SK-N-SH (cell line): ENCODE results near the gene MRPL43. TPM values are rescaled to one million over a fixed set of nuclear protein-coding genes. Genes with fewer than 3 reads are reported as not detected.

ENCODE experiments used
- CTCF ChIA-PET: fragments of 300-600, 350-600 bp; formaldehyde crosslinking; extraction: SDS; loops from one replicate; lab custom pipeline; 2021; lab: Yijun Ruan, JAX
- POLR2A ChIA-PET: fragments of 350-600 bp; sonication (Branson Sonifier 250); formaldehyde crosslinking; extraction: SDS; loops from one replicate; lab custom pipeline; 2020; ENCODE audit warnings: antibody characterized with exemption, inconsistent platforms; lab: Yijun Ruan, JAX
- DNase-seq: peaks from one replicate; pipeline ENCODE4 v3.0.0; 2012
- H2AFZ ChIP-seq: fragments of 200-600 bp; sonication (generic); 2 replicates; pipeline ENCODE4 v1.8.1; 2016; ENCODE audit warnings: antibody characterized with exemption, mild to moderate bottlenecking, low read depth
- H3F3A ChIP-seq: fragments of 200-600 bp; sonication (generic); replicated peaks from 2 replicates; pipeline ENCODE3; 2016; ENCODE audit warnings: antibody characterized with exemption, mild to moderate bottlenecking; ENCODE audit not compliant: insufficient read depth
- H3K27ac ChIP-seq, 2 experiments: fragments of 200-500 bp in 1 of 2; fragments of 200-600 bp in 1 of 2; sonication (Bioruptor generic) in 1 of 2; sonication (generic), shearing (Covaris generic) in 1 of 2; 2 replicates each; pipeline versions ENCODE4 v1.5.1 to v1.6.1; 2014 to 2016; ENCODE audit warnings: low read depth in 2 of 2, inconsistent platforms in 1 of 2, low read length in 1 of 2, mild to moderate bottlenecking in 1 of 2, mixed read lengths in 1 of 2
- H3K27me3 ChIP-seq: fragments of 200-600 bp; sonication (generic), shearing (Covaris generic); 2 replicates; pipeline ENCODE4 v1.6.1; 2016; ENCODE audit warnings: mixed run types; ENCODE audit not compliant: insufficient read depth
- H3K36me3 ChIP-seq, 2 experiments: fragments of 200-500 bp in 1 of 2; fragments of 200-600 bp in 1 of 2; sonication (Bioruptor generic) in 1 of 2; sonication (generic) in 1 of 2; replicated peaks in 1 of 2; 2 replicates each; pipeline versions ENCODE3 to v1.5.1; 2014 to 2016; ENCODE audit warnings: low read length in 1 of 2, mild to moderate bottlenecking in 1 of 2; ENCODE audit not compliant: insufficient read depth in 2 of 2, control insufficient read depth in 1 of 2
- H3K4me1 ChIP-seq, 2 experiments: fragments of 200-500 bp in 1 of 2; fragments of 200-600 bp in 1 of 2; sonication (Bioruptor generic) in 1 of 2; sonication (generic), shearing (Covaris generic) in 1 of 2; 2 replicates each; pipeline versions ENCODE4 v1.5.1 to v1.6.1; 2014 to 2016; ENCODE audit warnings: low read depth in 1 of 2, low read length in 1 of 2, mixed run types in 1 of 2; ENCODE audit not compliant: insufficient read depth in 2 of 2, control insufficient read depth in 1 of 2
- H3K4me2 ChIP-seq: fragments of 200-600 bp; sonication (generic), shearing (Covaris generic); 2 replicates; pipeline ENCODE4 v1.6.1; 2017; ENCODE audit warnings: mixed run types
- H3K4me3 ChIP-seq, 2 experiments: fragments of 200-500 bp in 1 of 2; fragments of 200-600 bp in 1 of 2; sonication (Bioruptor generic) in 1 of 2; sonication (generic), shearing (Covaris generic) in 1 of 2; 2 replicates each; pipeline versions ENCODE4 v1.5.1 to v1.8.1; 2014 to 2016; ENCODE audit warnings: low read depth in 2 of 2, inconsistent platforms in 1 of 2, low read length in 1 of 2, mild to moderate bottlenecking in 1 of 2, mixed read lengths in 1 of 2, moderate library complexity in 1 of 2
- H3K79me2 ChIP-seq: fragments of 200-600 bp; sonication (generic); 2 replicates; pipeline ENCODE4 v1.8.1; 2017; ENCODE audit warnings: mild to moderate bottlenecking; ENCODE audit not compliant: insufficient read depth
- H3K9ac ChIP-seq: fragments of 200-600 bp; sonication (generic); 2 replicates; pipeline ENCODE4 v1.6.1; 2017; ENCODE audit warnings: mixed run types
- H3K9me2 ChIP-seq: fragments of 200-600 bp; sonication (generic); 2 replicates; pipeline ENCODE4 v1.6.1; 2017; ENCODE audit warnings: mixed run types
- H3K9me3 ChIP-seq: fragments of 200-600 bp; sonication (generic); 2 replicates; pipeline ENCODE4 v1.6.1; 2017; ENCODE audit warnings: mixed run types, mild to moderate bottlenecking, moderate library complexity
- H4K20me1 ChIP-seq: fragments of 200-600 bp; sonication (generic); 2 replicates; pipeline ENCODE4 v1.6.1; 2017; ENCODE audit warnings: mild to moderate bottlenecking, mixed run types; ENCODE audit not compliant: insufficient read depth
- CHD2 ChIP-seq: fragments of 150-350 bp; IDR thresholded peaks from 2 replicates; pipeline ENCODE4 v1.6.1; 2018; ENCODE audit warnings: low read length; ENCODE audit not compliant: partially characterized antibody
- EP300 ChIP-seq, 2 experiments: IDR thresholded peaks; 2 replicates each; pipeline versions ENCODE4 v1.4.0 to v1.6.1; 2012; ENCODE audit warnings: borderline replicate concordance in 1 of 2, low read depth in 1 of 2, low read length in 1 of 2
- FOSL2 ChIP-seq: IDR thresholded peaks from 2 replicates; pipeline ENCODE4 v1.4.0; 2012; ENCODE audit warnings: low read depth, mild to moderate bottlenecking, moderate library complexity, borderline replicate concordance
- FOXJ3 ChIP-seq: sonication (generic); formaldehyde crosslinking; IDR thresholded peaks from 2 replicates; pipeline ENCODE4 v1.5.1; 2020; ENCODE audit warnings: mild to moderate bottlenecking, missing genetic modification reagents
- GABPA ChIP-seq: IDR thresholded peaks from 2 replicates; pipeline ENCODE4 v1.4.0; 2012; ENCODE audit warnings: low read depth, mild to moderate bottlenecking
- MXI1 ChIP-seq: IDR thresholded peaks from 2 replicates; pipeline ENCODE4 v1.6.1; 2012; ENCODE audit warnings: mild to moderate bottlenecking, low read depth, low read length, improper control_type of control experiment
- NRF1 ChIP-seq: IDR thresholded peaks from 2 replicates; pipeline ENCODE4 v1.6.1; 2012; ENCODE audit warnings: low read depth, mild to moderate bottlenecking, low read length
- POLR2AphosphoS5 ChIP-seq: IDR thresholded peaks from 2 replicates; pipeline ENCODE4 v1.6.1; 2012; ENCODE audit warnings: low read depth, low read length
- RAD21 ChIP-seq: IDR thresholded peaks from 2 replicates; pipeline ENCODE4 v1.6.1; 2012; ENCODE audit warnings: mild to moderate bottlenecking, low read length
- RCOR1 ChIP-seq: fragments of 150-350 bp; IDR thresholded peaks from 2 replicates; pipeline ENCODE4 v1.6.1; 2017; ENCODE audit warnings: antibody characterized with exemption, low read length
- RXRA ChIP-seq: IDR thresholded peaks from 2 replicates; pipeline ENCODE4 v1.4.0; 2012; ENCODE audit warnings: low read depth, mild to moderate bottlenecking, borderline replicate concordance
- SIN3A ChIP-seq: IDR thresholded peaks from 2 replicates; pipeline ENCODE4 v1.6.1; 2012; ENCODE audit warnings: low read depth, mild to moderate bottlenecking, low read length, moderate library complexity, borderline replicate concordance
- YY1 ChIP-seq: IDR thresholded peaks from 2 replicates; pipeline ENCODE4 v1.4.0; 2012; ENCODE audit warnings: low read depth, mild to moderate bottlenecking
- WGBS: methylation state at CpG from one replicate; pipeline ENCODE4 v1.1.6; 2017; ENCODE audit warnings: low lambda C conversion rate; 5-methylcytosine and 5-hydroxymethylcytosine counted together
- polyA plus RNA-seq, 3 experiments: library from polyadenylated mRNA; depleted of rRNA; stranded (reverse); fragments of >200 nt; gene quantifications; 2 replicates each; pipeline ENCODE4 v1.2.3, GENCODE V29; 2012
- TF ChIP-seq, protein P1 (sequence below): fragments of 150-350 bp; IDR thresholded peaks from 2 replicates; pipeline ENCODE4 v1.6.1; 2016; ENCODE audit warnings: mild to moderate bottlenecking, low read depth, low read length
- TF ChIP-seq, protein P2 (sequence below): fragments of 200-600 bp; sonication (generic); IDR thresholded peaks from 2 replicates; pipeline ENCODE4 v1.6.1; 2017; ENCODE audit warnings: antibody characterized with exemption, mild to moderate bottlenecking, moderate library complexity
- TF ChIP-seq, protein P3 (sequence below): IDR thresholded peaks from 2 replicates; pipeline ENCODE4 v1.4.0; 2012; ENCODE audit warnings: low read depth
- TF ChIP-seq, protein P4 (sequence below): IDR thresholded peaks from 2 replicates; pipeline ENCODE4; 2012
- TF ChIP-seq, protein P5 (sequence below): IDR thresholded peaks from 2 replicates; pipeline ENCODE4 v1.4.0; 2012; ENCODE audit warnings: low read depth, borderline replicate concordance

MRPL43 gene
- polyA plus RNA-seq, 1 of the 3 experiments (the other 2 are of a cell fraction): 208 TPM

DNA sequence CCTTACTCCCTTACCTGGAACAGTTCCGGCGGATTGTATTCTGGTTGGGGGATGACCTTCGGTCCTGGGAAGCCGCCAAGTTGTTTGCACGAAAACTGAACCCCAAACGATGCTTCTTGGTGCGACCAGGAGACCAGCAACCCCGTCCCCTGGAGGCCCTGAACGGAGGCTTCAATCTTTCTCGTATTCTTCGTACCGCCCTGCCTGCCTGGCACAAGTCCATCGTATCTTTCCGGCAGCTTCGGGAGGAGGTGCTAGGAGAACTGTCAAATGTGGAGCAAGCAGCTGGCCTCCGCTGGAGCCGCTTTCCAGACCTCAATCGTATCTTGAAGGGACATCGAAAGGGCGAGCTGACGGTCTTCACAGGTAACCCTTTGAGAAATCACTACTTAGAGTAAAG is 1.8 kb upstream of the MRPL43 start:
- Histone ChIP-seq H3K9me3 (no peaks in the 10 kb centered on the region), H3K79me2 (peaks cover 57% of the 10 kb centered on the region), H3K4me1 (peaks cover 21 to 45% of the 10 kb centered on the region in 2 experiments), H2AFZ (no peak overlapping the region), H3F3A (peaks cover 4% of the 10 kb centered on the region), H4K20me1 (0 out of 2 replicates have a peak, but pooled peaks cover 4% of the 10 kb centered on the region), H3K9ac (no peak overlapping the region), H3K4me3 (peak overlapping the region in 1 of 2 experiments; percentile 98; a peak in 2 of 4 replicates), H3K27ac (no peak overlapping the region), H3K27me3 (no peaks in the 10 kb centered on the region), H3K4me2 (peak overlapping the region; percentile 98), H3K9me2 (no peaks in the 10 kb centered on the region), H3K36me3 (peaks cover 29 to 52% of the 10 kb centered on the region in 2 experiments)
- POLR2A ChIA-PET: no interaction called here
- CTCF ChIA-PET: interaction anchor here (1.1 to 24.5 kb wide), 5 partner anchors 9 to 52 kb away, joined by 3 to 443 read pairs (median 17); partner anchors contain the start of gene LZTS2
- WGBS: 83% methylated on average over 19 of the region's 21 CpGs
- DNase-seq: no peak
- no peak for TF ChIP-seq RCOR1
- TF ChIP-seq SIN3A: no peak
- TF ChIP-seq, protein P1, sequence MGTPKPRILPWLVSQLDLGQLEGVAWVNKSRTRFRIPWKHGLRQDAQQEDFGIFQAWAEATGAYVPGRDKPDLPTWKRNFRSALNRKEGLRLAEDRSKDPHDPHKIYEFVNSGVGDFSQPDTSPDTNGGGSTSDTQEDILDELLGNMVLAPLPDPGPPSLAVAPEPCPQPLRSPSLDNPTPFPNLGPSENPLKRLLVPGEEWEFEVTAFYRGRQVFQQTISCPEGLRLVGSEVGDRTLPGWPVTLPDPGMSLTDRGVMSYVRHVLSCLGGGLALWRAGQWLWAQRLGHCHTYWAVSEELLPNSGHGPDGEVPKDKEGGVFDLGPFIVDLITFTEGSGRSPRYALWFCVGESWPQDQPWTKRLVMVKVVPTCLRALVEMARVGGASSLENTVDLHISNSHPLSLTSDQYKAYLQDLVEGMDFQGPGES: no peak
- TF ChIP-seq POLR2AphosphoS5: no peak
- TF ChIP-seq, protein P2, sequence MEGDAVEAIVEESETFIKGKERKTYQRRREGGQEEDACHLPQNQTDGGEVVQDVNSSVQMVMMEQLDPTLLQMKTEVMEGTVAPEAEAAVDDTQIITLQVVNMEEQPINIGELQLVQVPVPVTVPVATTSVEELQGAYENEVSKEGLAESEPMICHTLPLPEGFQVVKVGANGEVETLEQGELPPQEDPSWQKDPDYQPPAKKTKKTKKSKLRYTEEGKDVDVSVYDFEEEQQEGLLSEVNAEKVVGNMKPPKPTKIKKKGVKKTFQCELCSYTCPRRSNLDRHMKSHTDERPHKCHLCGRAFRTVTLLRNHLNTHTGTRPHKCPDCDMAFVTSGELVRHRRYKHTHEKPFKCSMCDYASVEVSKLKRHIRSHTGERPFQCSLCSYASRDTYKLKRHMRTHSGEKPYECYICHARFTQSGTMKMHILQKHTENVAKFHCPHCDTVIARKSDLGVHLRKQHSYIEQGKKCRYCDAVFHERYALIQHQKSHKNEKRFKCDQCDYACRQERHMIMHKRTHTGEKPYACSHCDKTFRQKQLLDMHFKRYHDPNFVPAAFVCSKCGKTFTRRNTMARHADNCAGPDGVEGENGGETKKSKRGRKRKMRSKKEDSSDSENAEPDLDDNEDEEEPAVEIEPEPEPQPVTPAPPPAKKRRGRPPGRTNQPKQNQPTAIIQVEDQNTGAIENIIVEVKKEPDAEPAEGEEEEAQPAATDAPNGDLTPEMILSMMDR: no peak
- no peak for TF ChIP-seq FOXJ3 (CRISPR knock-in tag)
- no peak for TF ChIP-seq RAD21
- TF ChIP-seq, protein P3, sequence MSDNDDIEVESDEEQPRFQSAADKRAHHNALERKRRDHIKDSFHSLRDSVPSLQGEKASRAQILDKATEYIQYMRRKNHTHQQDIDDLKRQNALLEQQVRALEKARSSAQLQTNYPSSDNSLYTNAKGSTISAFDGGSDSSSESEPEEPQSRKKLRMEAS: no peak
- no peak for TF ChIP-seq GABPA
- no peak for TF ChIP-seq MXI1
- TF ChIP-seq EP300 (IDR thresholded peaks at IDR 0.05; ENCODE audit: borderline replicate concordance in 1 of 2, low read depth in 1 of 2, low read length in 1 of 2): no peak
- TF ChIP-seq YY1: no peak
- TF ChIP-seq RXRA: no peak

DNA sequence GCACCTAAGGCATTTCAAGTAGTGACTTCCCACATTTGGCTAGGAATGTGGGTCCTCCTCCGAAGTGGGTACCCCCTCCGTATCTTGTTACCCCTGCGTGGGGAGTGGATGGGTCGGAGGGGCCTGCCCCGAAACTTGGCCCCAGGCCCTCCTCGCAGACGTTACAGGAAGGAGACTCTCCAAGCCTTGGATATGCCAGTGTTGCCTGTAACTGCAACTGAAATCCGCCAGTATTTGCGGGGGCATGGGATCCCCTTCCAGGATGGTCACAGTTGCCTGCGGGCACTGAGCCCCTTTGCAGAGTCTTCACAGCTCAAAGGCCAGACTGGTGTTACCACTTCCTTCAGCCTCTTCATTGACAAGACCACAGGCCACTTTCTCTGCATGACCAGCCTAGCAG is 869 bp upstream of the MRPL43 start:
- POLR2A ChIA-PET: interaction anchor here (1.0 kb wide), 1 partner anchor 18 kb away, joined by 3 read pairs; no protein-coding TSS in a partner anchor
- no peaks in the 10 kb centered on the region for H3K27me3 ChIP-seq
- no peak overlapping the region; a peak in 1 of 4 replicates for H3K27ac ChIP-seq
- peaks cover 29 to 47% of the 10 kb centered on the region in 2 experiments for H3K36me3 ChIP-seq
- CTCF ChIA-PET: interaction anchor here (0.7 to 24.5 kb wide), 6 partner anchors 10 to 53 kb away, joined by 3 to 443 read pairs (median 10); partner anchors contain the start of gene LZTS2
- 0 out of 2 replicates have a peak, but pooled peaks cover 4% of the 10 kb centered on the region for H4K20me1 ChIP-seq
- H3F3A ChIP-seq: peaks cover 2% of the 10 kb centered on the region
- H3K4me3 ChIP-seq: peak overlapping the region; percentile 85 to 98
- H3K9me3 ChIP-seq: no peaks in the 10 kb centered on the region
- H3K4me2 ChIP-seq: peak overlapping the region; percentile 98
- peaks cover 21 to 45% of the 10 kb centered on the region in 2 experiments for H3K4me1 ChIP-seq
- H3K9me2 ChIP-seq: no peaks in the 10 kb centered on the region
- DNase-seq: no peak
- peaks cover 57% of the 10 kb centered on the region for H3K79me2 ChIP-seq
- WGBS: 22% methylated on average over 10 of the region's 10 CpGs
- no peak overlapping the region for H2AFZ ChIP-seq
- H3K9ac ChIP-seq: peak overlapping the region; percentile 84
- TF ChIP-seq, protein P4, sequence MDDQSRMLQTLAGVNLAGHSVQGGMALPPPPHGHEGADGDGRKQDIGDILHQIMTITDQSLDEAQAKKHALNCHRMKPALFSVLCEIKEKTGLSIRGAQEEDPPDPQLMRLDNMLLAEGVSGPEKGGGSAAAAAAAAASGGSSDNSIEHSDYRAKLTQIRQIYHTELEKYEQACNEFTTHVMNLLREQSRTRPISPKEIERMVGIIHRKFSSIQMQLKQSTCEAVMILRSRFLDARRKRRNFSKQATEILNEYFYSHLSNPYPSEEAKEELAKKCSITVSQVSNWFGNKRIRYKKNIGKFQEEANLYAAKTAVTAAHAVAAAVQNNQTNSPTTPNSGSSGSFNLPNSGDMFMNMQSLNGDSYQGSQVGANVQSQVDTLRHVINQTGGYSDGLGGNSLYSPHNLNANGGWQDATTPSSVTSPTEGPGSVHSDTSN: no peak
- TF ChIP-seq SIN3A (no peak), RCOR1 (no peak), RXRA (no peak), CHD2 (no peak), NRF1 (no peak), FOSL2 (no peak)
- TF ChIP-seq, protein P5, sequence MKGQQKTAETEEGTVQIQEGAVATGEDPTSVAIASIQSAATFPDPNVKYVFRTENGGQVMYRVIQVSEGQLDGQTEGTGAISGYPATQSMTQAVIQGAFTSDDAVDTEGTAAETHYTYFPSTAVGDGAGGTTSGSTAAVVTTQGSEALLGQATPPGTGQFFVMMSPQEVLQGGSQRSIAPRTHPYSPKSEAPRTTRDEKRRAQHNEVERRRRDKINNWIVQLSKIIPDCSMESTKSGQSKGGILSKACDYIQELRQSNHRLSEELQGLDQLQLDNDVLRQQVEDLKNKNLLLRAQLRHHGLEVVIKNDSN: no peak
